ENCODE data around the gene FCN1.
A peak's percentile ranks its signal among the peaks of the same experiment; 100 is the strongest.

FCN1 gene

DNA sequence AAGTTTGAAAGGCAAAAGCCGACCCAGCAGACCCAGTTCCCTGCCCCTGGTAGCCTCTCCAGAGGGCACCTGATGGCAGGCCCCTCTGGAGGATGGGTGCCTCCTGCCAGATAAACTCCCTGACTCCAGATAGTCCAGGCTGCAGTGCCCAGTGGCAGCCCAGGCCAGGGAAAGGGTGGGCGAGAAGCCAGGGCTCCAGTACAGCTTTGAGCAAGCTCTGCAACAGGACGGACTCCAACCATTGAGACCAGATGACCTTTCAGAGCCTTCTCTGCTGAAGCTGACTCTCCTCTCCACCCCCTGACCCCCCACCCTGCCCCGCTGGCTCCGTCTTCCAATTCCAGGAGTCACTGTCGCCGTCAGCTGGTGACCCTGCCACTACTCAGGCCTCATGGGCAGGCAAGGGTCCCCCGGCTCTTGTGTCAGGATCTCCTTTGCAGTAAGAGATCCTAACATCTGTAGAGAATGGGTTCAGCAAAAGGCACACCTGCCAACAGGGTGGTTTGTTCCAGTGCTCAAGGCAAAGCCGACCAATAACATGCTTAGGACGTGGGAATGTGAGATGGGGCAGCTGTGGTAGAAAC is 15.5 kb upstream of the FCN1 start:
- H3K9ac ChIP-seq (ENCODE audit: low read depth, low read length, poor library complexity): no peak overlapping the region
- no CpG with 5 or more reads among the region's 10 CpGs for WGBS, 2 donors (ENCODE audit: extremely low coverage in 2 of 2, insufficient read length in 2 of 2, insufficient replicate concordance in 1 of 2)
- H3K4me3 ChIP-seq (ENCODE audit: low read length in 2 of 2): no peak overlapping the region

GRCh38 chr9:134932606-134933005 is 14.9 kb upstream of the FCN1 start:
- Histone ChIP-seq H2BK5ac (ENCODE audit: low read length) (peak overlapping the region; percentile 19), H3K9ac (ENCODE audit: low read depth, low read length, poor library complexity) (no peak overlapping the region), H2BK120ac (ENCODE audit: low read depth, low read length) (no peak overlapping the region), H2AK5ac (ENCODE audit: low read depth, low read length) (no peak overlapping the region), H3K79me1 (ENCODE audit: low read depth, low read length) (no peaks in the 10 kb centered on the region), H3K4me2 (ENCODE audit: insufficient read depth, low read length, poor library complexity, severe bottlenecking) (no peak overlapping the region), H3K4me1 (ENCODE audit: control insufficient read depth in 2 of 2, insufficient read depth in 1 of 2, low read depth in 1 of 2, low read length in 2 of 2) (peaks cover 0 to 22% of the 10 kb centered on the region in 2 donors), H2BK12ac (ENCODE audit: low read length) (no peak overlapping the region), H3K23ac (ENCODE audit: low read depth, low read length, poor library complexity) (no peak overlapping the region), H2BK15ac (ENCODE audit: low read length) (peak overlapping the region; percentile 86), H3K4ac (ENCODE audit: low read length) (no peak overlapping the region), H3K36me3 (replicated peaks in 1 of 2; ENCODE audit: control insufficient read depth in 2 of 2, insufficient read depth in 2 of 2, low read length in 2 of 2) (no peaks in the 10 kb centered on the region), H3K27ac (replicated peaks; ENCODE audit: low read length) (no peak overlapping the region), H3K4me3 (ENCODE audit: low read length in 2 of 2) (no peak overlapping the region), H3K14ac (ENCODE audit: low read length) (no peak overlapping the region), H4K91ac (ENCODE audit: low read depth, low read length, poor library complexity) (no peak overlapping the region), H3K27me3 (ENCODE audit: control insufficient read depth in 3 of 3, insufficient read depth in 3 of 3, low read depth in 1 of 3, low read length in 3 of 3) (peaks cover 0 to 35% (median 3%) of the 10 kb centered on the region in 3 experiments), H4K8ac (ENCODE audit: low read depth, low read length) (no peak overlapping the region), H2AFZ (ENCODE audit: low read length) (no peak overlapping the region), H3K18ac (ENCODE audit: low read length) (no peak overlapping the region), H3K9me3 (replicated peaks in 1 of 2; ENCODE audit: control insufficient read depth in 2 of 2, insufficient read depth in 1 of 2, low read depth in 1 of 2, low read length in 2 of 2) (no peaks in the 10 kb centered on the region)
- no peak for DNase-seq (ENCODE audit: low spot score)
- no CpG with 5 or more reads among the region's 5 CpGs for WGBS, 2 donors (ENCODE audit: extremely low coverage in 2 of 2, insufficient read length in 2 of 2, insufficient replicate concordance in 1 of 2)

More for the DNA sequence above, 15.5 kb upstream of the FCN1 start:
- H3K36me3 ChIP-seq (replicated peaks in 1 of 2; ENCODE audit: control insufficient read depth in 2 of 2, insufficient read depth in 2 of 2, low read length in 2 of 2): no peaks in the 10 kb centered on the region
- H3K4ac ChIP-seq (ENCODE audit: low read length): no peak overlapping the region
- peak overlapping the region; percentile 49 for H2BK120ac ChIP-seq (ENCODE audit: low read depth, low read length)
- H3K4me1 ChIP-seq (ENCODE audit: control insufficient read depth in 2 of 2, insufficient read depth in 1 of 2, low read depth in 1 of 2, low read length in 2 of 2): peaks cover 0 to 23% of the 10 kb centered on the region in 2 donors
- peaks cover 0 to 40% (median 3%) of the 10 kb centered on the region in 3 experiments for H3K27me3 ChIP-seq (ENCODE audit: control insufficient read depth in 3 of 3, insufficient read depth in 3 of 3, low read depth in 1 of 3, low read length in 3 of 3)
- H2AFZ ChIP-seq (ENCODE audit: low read length): no peak overlapping the region
- H2BK15ac ChIP-seq (ENCODE audit: low read length): peak overlapping the region; percentile 86
- no peak overlapping the region for H3K27ac ChIP-seq (replicated peaks; ENCODE audit: low read length)
- no peak overlapping the region for H4K91ac ChIP-seq (ENCODE audit: low read depth, low read length, poor library complexity)
- H3K14ac ChIP-seq (ENCODE audit: low read length): no peak overlapping the region
- H3K18ac ChIP-seq (ENCODE audit: low read length): peak overlapping the region; percentile 62
- H3K9me3 ChIP-seq (replicated peaks in 1 of 2; ENCODE audit: control insufficient read depth in 2 of 2, insufficient read depth in 1 of 2, low read depth in 1 of 2, low read length in 2 of 2): no peaks in the 10 kb centered on the region
- no peak overlapping the region for H4K8ac ChIP-seq (ENCODE audit: low read depth, low read length)
- H2BK5ac ChIP-seq (ENCODE audit: low read length): peak overlapping the region; percentile 19
- DNase-seq (ENCODE audit: low spot score): no peak
- peak overlapping the region; percentile 51 for H2AK5ac ChIP-seq (ENCODE audit: low read depth, low read length)
- H3K23ac ChIP-seq (ENCODE audit: low read depth, low read length, poor library complexity): no peak overlapping the region
- H2BK12ac ChIP-seq (ENCODE audit: low read length): peak overlapping the region; percentile 85
- H3K79me1 ChIP-seq (ENCODE audit: low read depth, low read length): no peaks in the 10 kb centered on the region
- H3K4me2 ChIP-seq (ENCODE audit: insufficient read depth, low read length, poor library complexity, severe bottlenecking): no peak overlapping the region

- no peak overlapping the region for H2BK120ac ChIP-seq (ENCODE audit: low read depth, low read length)
These were observed 14.5 kb upstream of the FCN1 start for GRCh38 chr9:134932171-134932570.

DNA sequence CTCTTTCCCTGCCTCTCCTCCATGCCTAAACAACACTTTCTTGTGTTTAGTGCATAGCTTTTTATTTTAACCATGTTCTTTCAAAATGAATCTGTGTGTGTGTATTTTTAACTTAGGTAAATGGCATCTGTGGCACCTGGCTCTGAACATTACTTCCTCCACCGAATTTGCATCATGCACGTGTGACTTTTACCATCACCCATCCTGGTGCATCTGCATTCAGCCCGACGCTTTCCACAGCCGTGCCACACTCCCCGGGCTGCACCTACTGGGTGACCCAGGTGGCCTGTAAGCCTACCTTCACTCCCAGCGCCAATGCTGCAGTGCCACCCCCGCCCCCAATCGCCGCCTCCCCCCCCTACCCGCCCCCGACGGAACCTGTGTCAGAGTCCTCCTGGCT is 12.7 kb upstream of the FCN1 start:
- H3K27ac ChIP-seq (replicated peaks; ENCODE audit: low read length): no peak overlapping the region
- H3K14ac ChIP-seq (ENCODE audit: low read length): no peak overlapping the region
- H2AK5ac ChIP-seq (ENCODE audit: low read depth, low read length): no peak overlapping the region
- H3K4me3 ChIP-seq (ENCODE audit: low read length in 2 of 2): no peak overlapping the region
- no peak overlapping the region for H2AFZ ChIP-seq (ENCODE audit: low read length)
- H4K8ac ChIP-seq (ENCODE audit: low read depth, low read length): no peak overlapping the region
- no peak overlapping the region for H3K4me2 ChIP-seq (ENCODE audit: insufficient read depth, low read length, poor library complexity, severe bottlenecking)
- H3K36me3 ChIP-seq (replicated peaks in 1 of 2; ENCODE audit: control insufficient read depth in 2 of 2, insufficient read depth in 2 of 2, low read length in 2 of 2): no peaks in the 10 kb centered on the region
- DNase-seq (ENCODE audit: low spot score): no peak
- H3K27me3 ChIP-seq (ENCODE audit: control insufficient read depth in 3 of 3, insufficient read depth in 3 of 3, low read depth in 1 of 3, low read length in 3 of 3): peaks cover 0 to 13% (median 3%) of the 10 kb centered on the region in 3 experiments
- no peak overlapping the region for H2BK12ac ChIP-seq (ENCODE audit: low read length)
- H2BK15ac ChIP-seq (ENCODE audit: low read length): no peak overlapping the region
- no peaks in the 10 kb centered on the region for H3K79me1 ChIP-seq (ENCODE audit: low read depth, low read length)
- no peak overlapping the region for H4K91ac ChIP-seq (ENCODE audit: low read depth, low read length, poor library complexity)
- no peak overlapping the region for H3K23ac ChIP-seq (ENCODE audit: low read depth, low read length, poor library complexity)
- no peak overlapping the region for H3K9ac ChIP-seq (ENCODE audit: low read depth, low read length, poor library complexity)
- no CpG with 5 or more reads among the region's 13 CpGs for WGBS, 2 donors (ENCODE audit: extremely low coverage in 2 of 2, insufficient read length in 2 of 2, insufficient replicate concordance in 1 of 2)
- H3K9me3 ChIP-seq (replicated peaks in 1 of 2; ENCODE audit: control insufficient read depth in 2 of 2, insufficient read depth in 1 of 2, low read depth in 1 of 2, low read length in 2 of 2): no peaks in the 10 kb centered on the region
- H3K18ac ChIP-seq (ENCODE audit: low read length): no peak overlapping the region
- no peak overlapping the region for H3K4ac ChIP-seq (ENCODE audit: low read length)
- no peak overlapping the region for H2BK5ac ChIP-seq (ENCODE audit: low read length)
- no peak overlapping the region for H2BK120ac ChIP-seq (ENCODE audit: low read depth, low read length)
- H3K4me1 ChIP-seq (ENCODE audit: control insufficient read depth in 2 of 2, insufficient read depth in 1 of 2, low read depth in 1 of 2, low read length in 2 of 2): peaks cover 0 to 11% of the 10 kb centered on the region in 2 donors

More at GRCh38 chr9:134932171-134932570, 14.5 kb upstream of the FCN1 start:
- H3K27ac ChIP-seq (replicated peaks; ENCODE audit: low read length): no peak overlapping the region
- H2BK12ac ChIP-seq (ENCODE audit: low read length): no peak overlapping the region
- peak overlapping the region; percentile 57 for H3K14ac ChIP-seq (ENCODE audit: low read length)
- H4K91ac ChIP-seq (ENCODE audit: low read depth, low read length, poor library complexity): no peak overlapping the region
- H2BK5ac ChIP-seq (ENCODE audit: low read length): no peak overlapping the region
- WGBS, 2 donors (ENCODE audit: extremely low coverage in 2 of 2, insufficient read length in 2 of 2, insufficient replicate concordance in 1 of 2): no CpG with 5 or more reads among the region's 12 CpGs
- H3K36me3 ChIP-seq (replicated peaks in 1 of 2; ENCODE audit: control insufficient read depth in 2 of 2, insufficient read depth in 2 of 2, low read length in 2 of 2): no peaks in the 10 kb centered on the region
- no peaks in the 10 kb centered on the region for H3K79me1 ChIP-seq (ENCODE audit: low read depth, low read length)
- no peak overlapping the region for H2AFZ ChIP-seq (ENCODE audit: low read length)
- H3K4me2 ChIP-seq (ENCODE audit: insufficient read depth, low read length, poor library complexity, severe bottlenecking): no peak overlapping the region
- H3K9ac ChIP-seq (ENCODE audit: low read depth, low read length, poor library complexity): no peak overlapping the region
- H3K4me3 ChIP-seq (ENCODE audit: low read length in 2 of 2): no peak overlapping the region
- H2BK15ac ChIP-seq (ENCODE audit: low read length): peak overlapping the region; percentile 74
- DNase-seq (ENCODE audit: low spot score): no peak
- peaks cover 0 to 22% of the 10 kb centered on the region in 2 donors for H3K4me1 ChIP-seq (ENCODE audit: control insufficient read depth in 2 of 2, insufficient read depth in 1 of 2, low read depth in 1 of 2, low read length in 2 of 2)
- no peak overlapping the region for H3K23ac ChIP-seq (ENCODE audit: low read depth, low read length, poor library complexity)
- no peak overlapping the region for H4K8ac ChIP-seq (ENCODE audit: low read depth, low read length)
- H3K27me3 ChIP-seq (ENCODE audit: control insufficient read depth in 3 of 3, insufficient read depth in 3 of 3, low read depth in 1 of 3, low read length in 3 of 3): peaks cover 0 to 30% (median 3%) of the 10 kb centered on the region in 3 experiments
- no peak overlapping the region for H3K4ac ChIP-seq (ENCODE audit: low read length)
- H3K18ac ChIP-seq (ENCODE audit: low read length): no peak overlapping the region
- no peaks in the 10 kb centered on the region for H3K9me3 ChIP-seq (replicated peaks in 1 of 2; ENCODE audit: control insufficient read depth in 2 of 2, insufficient read depth in 1 of 2, low read depth in 1 of 2, low read length in 2 of 2)
- H2AK5ac ChIP-seq (ENCODE audit: low read depth, low read length): no peak overlapping the region

All from neuronal stem cell (in vitro differentiated cells).